T-helper 1 cell treated with Interleukin-12 subunit alpha and Interleukin-12 subunit beta and Interleukin-4 antibody, amounts not matched to agents 30 μg/mL and 1 μg/mL, for 36 hours (primary cell): Measurements from ENCODE around the gene CADM1.

Experiments used
- H3K27ac Mint-ChIP-seq: one replicate; pipeline ENCODE4 v1.8.0; 2021; ENCODE audit warnings: mild to moderate bottlenecking, mixed read lengths
- H3K27me3 Mint-ChIP-seq: one replicate; pipeline ENCODE4 v1.8.0; 2021; ENCODE audit warnings: low read depth, mixed read lengths
- H3K36me3 Mint-ChIP-seq: one replicate; pipeline ENCODE4 v1.8.0; 2021; ENCODE audit warnings: low read depth, mixed read lengths
- H3K4me1 Mint-ChIP-seq: one replicate; pipeline ENCODE4 v1.8.0; 2021; ENCODE audit warnings: low read depth, mixed read lengths
- H3K4me3 Mint-ChIP-seq: one replicate; pipeline ENCODE4 v1.8.0; 2021; ENCODE audit warnings: mild to moderate bottlenecking, moderate library complexity, mixed read lengths
- H3K9me3 Mint-ChIP-seq: one replicate; pipeline ENCODE4 v1.8.0; 2021; ENCODE audit warnings: mixed read lengths

Gene CADM1

DNA sequence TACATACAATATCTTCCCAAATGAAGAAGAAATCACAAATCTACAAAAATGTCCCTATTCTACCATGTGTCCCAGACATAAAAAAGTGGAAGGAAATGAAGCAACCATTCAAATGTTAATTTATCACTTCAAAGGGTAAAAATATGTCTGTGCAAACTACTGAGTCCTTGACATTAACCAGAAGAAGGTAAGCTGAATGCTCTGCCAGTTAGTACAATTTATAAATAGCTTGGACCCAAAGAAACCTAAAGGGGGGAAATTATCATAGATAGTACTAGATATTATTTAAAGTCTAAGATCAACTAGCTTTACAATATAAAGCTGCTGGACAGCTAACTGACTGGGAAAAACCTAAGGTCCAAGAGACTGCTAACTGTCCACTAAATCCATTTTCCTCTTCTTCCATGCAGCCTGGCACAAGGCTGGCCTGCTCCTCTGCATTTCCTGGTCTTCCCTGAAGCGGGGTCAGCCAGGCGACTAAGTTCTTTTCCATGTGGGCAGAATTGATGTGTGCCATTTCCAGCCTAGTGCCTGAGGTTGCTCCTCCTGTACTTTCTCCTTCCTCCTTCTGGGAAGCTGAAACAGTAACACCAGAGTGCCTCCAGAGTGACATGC, 190.9 kb downstream of the CADM1 start:
- H3K27ac Mint-ChIP-seq: no peak overlapping the region
- no peaks in the 10 kb centered on the region for H3K36me3 Mint-ChIP-seq
- H3K9me3 Mint-ChIP-seq: no peaks in the 10 kb centered on the region
- no peak overlapping the region for H3K4me3 Mint-ChIP-seq
- peaks cover 30% of the 10 kb centered on the region for H3K27me3 Mint-ChIP-seq
- H3K4me1 Mint-ChIP-seq: no peaks in the 10 kb centered on the region

- Mint-ChIP-seq H3K27me3 (peaks cover 30% of the 10 kb centered on the region), H3K4me1 (no peaks in the 10 kb centered on the region), H3K27ac (no peak overlapping the region), H3K4me3 (no peak overlapping the region), H3K9me3 (no peaks in the 10 kb centered on the region), H3K36me3 (no peaks in the 10 kb centered on the region)
Measured at GRCh38 chr11:115311949-115312348, 192.3 kb downstream of the CADM1 start.

DNA sequence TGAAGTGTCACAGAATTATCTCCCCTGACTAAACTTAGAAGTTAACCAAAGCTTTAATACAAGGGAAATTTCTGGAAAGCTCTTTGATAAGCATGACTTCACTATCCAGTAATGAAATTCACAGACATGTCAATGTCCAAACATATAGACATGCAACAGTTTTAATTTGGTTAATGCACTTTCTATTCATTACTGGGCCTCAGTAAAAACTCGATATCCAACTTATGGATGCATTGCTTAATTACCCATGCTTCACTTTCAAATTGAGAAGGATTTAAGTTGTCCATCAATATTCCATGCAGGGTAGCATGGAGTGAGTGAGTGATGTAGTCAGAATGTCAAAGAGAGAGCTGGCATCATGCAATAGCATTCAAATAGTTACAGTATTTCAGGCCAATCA, 197.5 kb downstream of the CADM1 start:
- no peak overlapping the region for H3K4me3 Mint-ChIP-seq
- H3K9me3 Mint-ChIP-seq: no peaks in the 10 kb centered on the region
- peaks cover 4% of the 10 kb centered on the region for H3K27me3 Mint-ChIP-seq
- no peaks in the 10 kb centered on the region for H3K4me1 Mint-ChIP-seq
- H3K27ac Mint-ChIP-seq: no peak overlapping the region
- no peaks in the 10 kb centered on the region for H3K36me3 Mint-ChIP-seq

- Mint-ChIP-seq H3K27me3 (peaks cover 4% of the 10 kb centered on the region), H3K27ac (no peak overlapping the region), H3K9me3 (no peaks in the 10 kb centered on the region), H3K4me3 (no peak overlapping the region), H3K36me3 (no peaks in the 10 kb centered on the region), H3K4me1 (no peaks in the 10 kb centered on the region)
Measured at GRCh38 chr11:115304774-115305472, 199.3 kb downstream of the CADM1 start.

GRCh38 chr11:115303929-115304531, 200.2 kb downstream of the CADM1 start:
- no peak overlapping the region for H3K27ac Mint-ChIP-seq
- no peak overlapping the region for H3K4me3 Mint-ChIP-seq
- no peaks in the 10 kb centered on the region for H3K36me3 Mint-ChIP-seq
- no peaks in the 10 kb centered on the region for H3K9me3 Mint-ChIP-seq
- peaks cover 7% of the 10 kb centered on the region for H3K27me3 Mint-ChIP-seq
- no peaks in the 10 kb centered on the region for H3K4me1 Mint-ChIP-seq

GRCh38 chr11:115302946-115303703, 201.1 kb downstream of the CADM1 start:
- H3K4me3 Mint-ChIP-seq: no peak overlapping the region
- no peaks in the 10 kb centered on the region for H3K9me3 Mint-ChIP-seq
- peaks cover 12% of the 10 kb centered on the region for H3K27me3 Mint-ChIP-seq
- H3K27ac Mint-ChIP-seq: no peak overlapping the region
- no peaks in the 10 kb centered on the region for H3K36me3 Mint-ChIP-seq
- no peaks in the 10 kb centered on the region for H3K4me1 Mint-ChIP-seq

DNA sequence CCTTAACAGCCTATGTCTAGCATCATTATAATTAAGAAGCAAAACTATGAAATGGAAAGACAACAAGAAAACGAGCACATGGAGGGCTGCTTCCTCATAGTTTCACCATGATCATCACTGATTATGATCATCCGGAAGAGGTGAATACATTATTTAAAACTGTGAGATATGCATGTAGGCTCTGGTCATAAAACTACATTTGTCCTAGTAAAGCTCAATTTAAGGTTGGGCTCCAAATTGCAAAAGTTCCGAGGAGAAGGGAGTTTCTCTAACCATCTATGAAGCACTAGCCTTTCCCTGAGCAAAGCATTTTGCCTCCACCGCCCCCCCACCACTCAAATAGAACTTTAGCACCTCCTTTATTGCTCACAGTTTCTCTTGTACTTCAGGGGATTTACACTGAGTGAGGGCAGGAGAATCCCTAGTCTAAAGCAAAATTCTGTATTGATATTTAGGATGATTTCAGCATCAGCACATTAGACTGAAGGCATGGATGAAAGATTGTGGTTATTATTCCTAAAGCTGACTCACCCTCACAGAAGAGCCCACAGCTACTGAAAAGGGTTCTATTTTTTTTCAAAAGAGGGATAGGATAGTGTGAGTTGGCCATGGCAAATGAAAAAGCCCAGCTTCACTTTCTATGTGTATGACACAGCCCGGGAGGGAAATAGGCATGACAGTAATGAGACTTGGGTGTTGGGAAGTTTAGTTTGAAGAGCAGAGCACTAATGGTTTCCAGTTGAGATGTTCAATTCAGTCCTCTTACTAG, 203.4 kb downstream of the CADM1 start:
- Mint-ChIP-seq H3K4me1 (no peaks in the 10 kb centered on the region), H3K36me3 (no peaks in the 10 kb centered on the region), H3K4me3 (no peak overlapping the region), H3K27ac (no peak overlapping the region), H3K9me3 (no peaks in the 10 kb centered on the region), H3K27me3 (peaks cover 12% of the 10 kb centered on the region)

- Mint-ChIP-seq H3K36me3 (no peaks in the 10 kb centered on the region), H3K4me1 (no peaks in the 10 kb centered on the region), H3K27ac (no peak overlapping the region), H3K9me3 (no peaks in the 10 kb centered on the region), H3K27me3 (peaks cover 12% of the 10 kb centered on the region), H3K4me3 (no peak overlapping the region)
Measured at GRCh38 chr11:115298300-115299012, 205.8 kb downstream of the CADM1 start.

GRCh38 chr11:115297330-115297729, 206.9 kb downstream of the CADM1 start:
- H3K4me1 Mint-ChIP-seq: no peaks in the 10 kb centered on the region
- H3K36me3 Mint-ChIP-seq: no peaks in the 10 kb centered on the region
- H3K4me3 Mint-ChIP-seq: no peak overlapping the region
- H3K27ac Mint-ChIP-seq: no peak overlapping the region
- H3K9me3 Mint-ChIP-seq: no peaks in the 10 kb centered on the region
- peaks cover 12% of the 10 kb centered on the region for H3K27me3 Mint-ChIP-seq

GRCh38 chr11:115291325-115291724, 212.9 kb downstream of the CADM1 start:
- no peak overlapping the region for H3K4me3 Mint-ChIP-seq
- H3K9me3 Mint-ChIP-seq: no peaks in the 10 kb centered on the region
- no peaks in the 10 kb centered on the region for H3K4me1 Mint-ChIP-seq
- no peaks in the 10 kb centered on the region for H3K36me3 Mint-ChIP-seq
- no peak overlapping the region for H3K27ac Mint-ChIP-seq
- peaks cover 11% of the 10 kb centered on the region for H3K27me3 Mint-ChIP-seq

DNA sequence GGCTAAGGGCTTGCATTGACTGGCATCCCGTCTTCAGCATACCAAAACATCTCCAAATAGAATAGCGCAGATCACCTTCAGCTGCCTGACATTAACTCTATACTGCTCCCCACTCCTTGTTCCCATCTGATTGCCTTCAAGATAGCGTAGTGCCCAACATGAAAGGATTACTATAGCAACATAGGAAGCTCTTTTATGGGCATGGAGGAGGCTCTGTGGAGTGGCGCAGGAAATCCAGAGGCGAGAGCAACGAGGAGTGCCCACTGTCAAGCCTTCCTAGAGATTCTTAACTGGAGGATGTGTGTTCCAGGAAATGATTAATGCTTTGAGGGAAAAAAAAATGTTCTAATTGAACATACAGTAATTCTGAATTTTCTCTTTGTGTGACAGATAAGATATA, 213.3 kb downstream of the CADM1 start:
- Mint-ChIP-seq H3K9me3 (no peaks in the 10 kb centered on the region), H3K4me3 (no peak overlapping the region), H3K36me3 (no peaks in the 10 kb centered on the region), H3K4me1 (no peaks in the 10 kb centered on the region), H3K27me3 (peaks cover 11% of the 10 kb centered on the region), H3K27ac (no peak overlapping the region)

- Mint-ChIP-seq H3K4me3 (no peak overlapping the region), H3K9me3 (no peaks in the 10 kb centered on the region), H3K27me3 (peaks cover 11% of the 10 kb centered on the region), H3K4me1 (no peaks in the 10 kb centered on the region), H3K36me3 (no peaks in the 10 kb centered on the region), H3K27ac (no peak overlapping the region)
Measured at GRCh38 chr11:115290479-115290878, 213.7 kb downstream of the CADM1 start.

DNA sequence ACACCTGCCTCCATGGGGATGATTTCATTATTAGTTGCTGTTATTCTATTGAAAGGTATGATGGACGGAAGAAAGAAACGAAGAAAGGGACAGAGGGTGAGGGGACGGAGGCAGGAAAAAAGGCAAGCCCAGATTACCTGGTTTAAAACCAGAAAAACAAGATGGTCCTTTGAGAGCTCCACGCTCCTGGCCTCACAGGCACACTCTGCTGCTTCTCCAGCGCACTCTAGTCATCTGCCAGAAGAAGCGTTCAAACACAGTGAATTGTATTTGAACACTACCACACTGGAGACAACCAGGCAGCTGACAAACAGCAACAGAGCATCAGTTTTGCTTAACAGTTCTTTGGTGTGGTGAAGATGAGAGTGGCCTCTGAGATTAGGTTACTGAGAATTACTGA, 216.9 kb downstream of the CADM1 start:
- no peaks in the 10 kb centered on the region for H3K4me1 Mint-ChIP-seq
- H3K27me3 Mint-ChIP-seq: peaks cover 11% of the 10 kb centered on the region
- H3K36me3 Mint-ChIP-seq: no peaks in the 10 kb centered on the region
- no peaks in the 10 kb centered on the region for H3K9me3 Mint-ChIP-seq
- no peak overlapping the region for H3K4me3 Mint-ChIP-seq
- H3K27ac Mint-ChIP-seq: no peak overlapping the region

DNA sequence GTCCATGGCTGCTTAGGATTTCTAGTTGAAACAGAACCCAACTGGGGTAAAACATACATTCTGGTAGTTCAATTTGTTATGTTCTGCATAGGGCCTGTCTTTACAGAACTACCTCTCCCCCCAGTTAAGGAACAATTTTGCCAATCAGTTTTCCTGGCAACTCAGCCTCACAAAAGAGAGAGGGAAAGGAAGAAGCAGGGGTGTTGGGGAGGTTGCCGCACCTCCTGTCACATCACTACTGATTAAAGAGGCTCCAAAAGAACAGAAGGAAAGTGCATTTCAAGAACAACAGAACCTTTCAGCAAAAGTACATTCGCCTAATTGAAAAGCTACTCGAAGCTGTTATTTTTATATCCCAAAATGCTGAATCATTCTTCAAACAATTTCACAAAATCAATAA, 217.6 kb downstream of the CADM1 start:
- no peaks in the 10 kb centered on the region for H3K9me3 Mint-ChIP-seq
- H3K36me3 Mint-ChIP-seq: no peaks in the 10 kb centered on the region
- H3K27ac Mint-ChIP-seq: no peak overlapping the region
- H3K27me3 Mint-ChIP-seq: peaks cover 11% of the 10 kb centered on the region
- no peak overlapping the region for H3K4me3 Mint-ChIP-seq
- no peaks in the 10 kb centered on the region for H3K4me1 Mint-ChIP-seq
